K562 (cell line): ENCODE results near the gene ZFAND2B. TPM values are rescaled to one million over a fixed set of nuclear protein-coding genes. Genes with fewer than 3 reads are reported as not detected.

Experiments used
- ARID3A ChIP-seq: IDR thresholded peaks from 2 replicates; pipeline ENCODE4 v1.6.1; 2012; ENCODE audit warnings: low read depth, low read length, improper control_type of control experiment, borderline replicate concordance
- CEBPG ChIP-seq, 3 experiments: fragments of 200-800 bp in 1 of 3; sonication (Bioruptor generic) in 1 of 3; sonication (generic) in 1 of 3; formaldehyde crosslinking in 1 of 3; IDR thresholded peaks in 2 of 3; conservative IDR thresholded peaks in 1 of 3; 2 replicates each; pipeline versions ENCODE4 v1.6.1 to v1.8.0; 2016 to 2022; ENCODE audit warnings: missing compliant biosample characterization in 2 of 3, missing genetic modification characterization in 2 of 3, mild to moderate bottlenecking in 1 of 3, missing genetic modification reagents in 1 of 3
- CEBPZ ChIP-seq: fragments of 150-350 bp; IDR thresholded peaks from 2 replicates; pipeline ENCODE4 v1.6.1; 2014; ENCODE audit warnings: low read depth, mild to moderate bottlenecking, low read length, borderline replicate concordance
- HNRNPLL ChIP-seq: fragments of 200-400 bp; formaldehyde crosslinking; IDR thresholded peaks from 2 replicates; pipeline ENCODE4 v1.6.1; 2017; ENCODE audit warnings: low read length, low read depth, mild to moderate bottlenecking; ENCODE audit not compliant: poor library complexity, severe bottlenecking
- PHB2 ChIP-seq: fragments of 450-650 bp; IDR thresholded peaks from 2 replicates; pipeline ENCODE4 v1.6.1; 2017; ENCODE audit warnings: low read depth
- PML ChIP-seq: IDR thresholded peaks from 2 replicates; pipeline ENCODE4 v1.6.1; 2012; ENCODE audit warnings: low read length, inconsistent platforms
- TAL1 ChIP-seq: fragments of 450-650 bp; IDR thresholded peaks from 2 replicates; pipeline ENCODE4 v1.6.1; 2016; ENCODE audit warnings: mild to moderate bottlenecking
- THRB ChIP-seq: fragments of 450-650 bp; formaldehyde crosslinking; conservative IDR thresholded peaks from 2 replicates; pipeline ENCODE4 v1.4.0; 2022; ENCODE audit warnings: mild to moderate bottlenecking, missing genetic modification characterization
- ZNF407 ChIP-seq: fragments of 450-650 bp; IDR thresholded peaks from 2 replicates; pipeline ENCODE4 v1.6.1; 2016; ENCODE audit warnings: low read depth
- ZNF696 ChIP-seq: fragments of 250-450 bp; sonication (Bioruptor Pico); conservative IDR thresholded peaks from 2 replicates; pipeline ENCODE4 v1.4.0; 2020; ENCODE audit warnings: mild to moderate bottlenecking, moderate library complexity
- ZNF766 ChIP-seq: fragments of 200-800 bp; sonication (Bioruptor generic); conservative IDR thresholded peaks from 2 replicates; pipeline ENCODE4 v1.6.1; 2016; ENCODE audit warnings: missing genetic modification characterization, missing compliant biosample characterization
- polyA plus RNA-seq, 8 experiments: library from polyadenylated mRNA; depleted of rRNA in 4 of 8; stranded (reverse) in 5 of 8; unstranded in 3 of 8; fragments of >200 nt; fragmentation: Nextera tagmentation in 2 of 8; fragmentation: Illumina TruSeq in 1 of 8; extraction: Ambion mirVana in 2 of 8; extraction: Trizol in 1 of 8; gene quantifications; 2 replicates each; pipeline versions ENCODE4 v1.2.1 to v1.2.3, GENCODE V29; 2011 to 2014; ENCODE audit warnings: inconsistent platforms in 1 of 8, missing spikeins in 1 of 8
- total RNA-seq, 7 experiments: library from RNA; depleted of rRNA in 6 of 7; stranded (reverse); fragments of >200 nt in 6 of 7; fragmentation: Illumina TruSeq in 2 of 7; extraction: Trizol in 2 of 7; gene quantifications; 2 replicates each; pipeline versions ENCODE4 v1.2.1 to v1.2.3, GENCODE V29; 2011 to 2021; ENCODE audit warnings: low replicate concordance in 1 of 7

ZFAND2B gene
- total and polyA plus RNA-seq, 9 of the 15 experiments (the other 6 are each of a cell fraction or from before 2014, with no cell fraction given) = 9.9 to 33.3 (median 26.1) TPM

GRCh38 chr2:219177552-219178376, 28.8 kb upstream of the ZFAND2B start, which contains the start of gene RETREG2 (continued):
- TF ChIP-seq ZNF407 (no peak), HNRNPLL (peak; percentile 31), THRB (CRISPR knock-in tag) (peak; percentile 72; the same call in 1 of the 2 replicates), PML (no peak), TAL1 (no peak), CEBPG (CRISPR knock-in tag; IDR thresholded peaks at IDR 0.05) (no peak), CEBPG (tag; conservative IDR thresholded peaks at IDR 0.05 in 1 of 2, IDR thresholded peaks at IDR 0.05 in 1 of 2) (no peak), ZNF766 (CRISPR knock-in tag) (no peak), PHB2 (no peak), ARID3A (no peak), CEBPZ (no peak), ZNF696 (CRISPR knock-in tag) (no peak)
